Mesenchymal stem cell (in vitro differentiated cells and primary cell): ENCODE data around the gene SOX15.
"Not testable (repeated sequence)": the region's sequence is repeated elsewhere in the genome, so short reads cannot be mapped to it uniquely, and the experiment has no call there.

Experiments used
- DNase-seq: peaks from one replicate; pipeline ENCODE4 v3.0.0-alpha.2; 2013
- H2AFZ ChIP-seq: one replicate; pipeline ENCODE4 v1.6.1; 2013; ENCODE audit warnings: low read depth, mild to moderate bottlenecking, control low read depth, inconsistent platforms, low read length, moderate library complexity
- H2AK5ac ChIP-seq: 2 replicates; pipeline ENCODE4 v1.6.1; 2013; ENCODE audit warnings: low read length, moderate library complexity, mild to moderate bottlenecking, inconsistent platforms; ENCODE audit not compliant: severe bottlenecking
- H2BK120ac ChIP-seq: one replicate; pipeline ENCODE4 v1.6.1; 2013; ENCODE audit warnings: low read depth, mild to moderate bottlenecking, inconsistent platforms, low read length, moderate library complexity
- H2BK12ac ChIP-seq, 2 experiments: one replicate each; pipeline ENCODE4 v1.6.1; 2013; ENCODE audit warnings: inconsistent platforms in 2 of 2, low read length in 2 of 2, mild to moderate bottlenecking in 2 of 2, moderate library complexity in 2 of 2, control low read depth in 1 of 2
- H2BK15ac ChIP-seq: one replicate; pipeline ENCODE4 v1.6.1; 2013; ENCODE audit warnings: mild to moderate bottlenecking, low read depth, inconsistent platforms; ENCODE audit not compliant: poor library complexity, severe bottlenecking
- H2BK5ac ChIP-seq: 2 replicates; pipeline ENCODE4 v1.6.1; 2013; ENCODE audit warnings: low read depth, mild to moderate bottlenecking, low read length, control low read depth, inconsistent platforms; ENCODE audit not compliant: poor library complexity, severe bottlenecking
- H3K14ac ChIP-seq, 2 experiments: one replicate each; pipeline ENCODE4 v1.6.1; 2013; ENCODE audit warnings: inconsistent platforms in 2 of 2, low read length in 2 of 2, control low read depth in 1 of 2, mild to moderate bottlenecking in 1 of 2, moderate library complexity in 1 of 2
- H3K18ac ChIP-seq, 2 experiments: one replicate each; pipeline ENCODE4 v1.6.1; 2013; ENCODE audit warnings: inconsistent platforms in 2 of 2, low read length in 2 of 2, control low read depth in 1 of 2, low read depth in 1 of 2, mild to moderate bottlenecking in 1 of 2
- H3K23ac ChIP-seq, 2 experiments: one replicate each; pipeline ENCODE4 v1.6.1; 2013; ENCODE audit warnings: inconsistent platforms in 2 of 2, low read length in 2 of 2, mild to moderate bottlenecking in 2 of 2, moderate library complexity in 2 of 2, control low read depth in 1 of 2
- H3K27ac ChIP-seq: 2 replicates; pipeline ENCODE4 v1.5.1; 2013; ENCODE audit warnings: mild to moderate bottlenecking, moderate library complexity, low read length, control low read depth, inconsistent platforms; ENCODE audit not compliant: poor library complexity, severe bottlenecking
- H3K27me3 ChIP-seq, 2 experiments: 2 replicates each; pipeline versions ENCODE4 v1.6.1 to v1.7.0; 2013; ENCODE audit warnings: low read length in 2 of 2, mild to moderate bottlenecking in 2 of 2, moderate library complexity in 2 of 2, control low read depth in 1 of 2, inconsistent platforms in 1 of 2; ENCODE audit not compliant: control insufficient read depth in 1 of 2, insufficient read depth in 1 of 2
- H3K36me3 ChIP-seq, 2 experiments: 2 replicates each; pipeline versions ENCODE4 v1.6.1 to v1.7.0; 2013; ENCODE audit warnings: low read length in 2 of 2, control low read depth in 1 of 2, inconsistent platforms in 1 of 2, low read depth in 1 of 2, mild to moderate bottlenecking in 1 of 2; ENCODE audit not compliant: insufficient read depth in 2 of 2, control insufficient read depth in 1 of 2
- H3K4ac ChIP-seq, 2 experiments: one replicate each; pipeline ENCODE4 v1.6.1; 2013; ENCODE audit warnings: inconsistent platforms in 2 of 2, low read length in 2 of 2, mild to moderate bottlenecking in 2 of 2, moderate library complexity in 2 of 2, control low read depth in 1 of 2, low read depth in 1 of 2
- H3K4me1 ChIP-seq: 2 replicates; pipeline ENCODE4 v1.6.1; 2013; ENCODE audit warnings: low read depth, low read length, control low read depth; ENCODE audit not compliant: control insufficient read depth, insufficient read depth
- H3K4me2 ChIP-seq: 2 replicates; pipeline ENCODE4 v1.6.1; 2013; ENCODE audit warnings: low read length, mild to moderate bottlenecking, inconsistent platforms; ENCODE audit not compliant: poor library complexity, severe bottlenecking
- H3K4me3 ChIP-seq, 2 experiments: 2 replicates each; pipeline versions ENCODE4 v1.5.1 to v1.7.0; 2013; ENCODE audit warnings: low read length in 2 of 2, mild to moderate bottlenecking in 2 of 2, control low read depth in 1 of 2, low read depth in 1 of 2; ENCODE audit not compliant: insufficient read depth in 1 of 2
- H3K79me1 ChIP-seq: replicated peaks from 2 replicates; pipeline ENCODE4 v1.6.1; 2013; ENCODE audit warnings: mild to moderate bottlenecking, control low read depth, low read length, inconsistent platforms; ENCODE audit not compliant: poor library complexity, severe bottlenecking
- H3K9ac ChIP-seq: 2 replicates; pipeline ENCODE4 v1.7.0; 2013; ENCODE audit warnings: mild to moderate bottlenecking, low read length, moderate library complexity
- H3K9me3 ChIP-seq: 2 replicates; pipeline ENCODE4 v1.7.0; 2013; ENCODE audit warnings: mild to moderate bottlenecking, low read length; ENCODE audit not compliant: control insufficient read depth
- H4K8ac ChIP-seq: one replicate; pipeline ENCODE4 v1.6.1; 2013; ENCODE audit warnings: inconsistent platforms, mild to moderate bottlenecking, low read length, moderate library complexity
- H4K91ac ChIP-seq: one replicate; pipeline ENCODE4 v1.6.1; 2013; ENCODE audit warnings: mild to moderate bottlenecking, low read length, inconsistent platforms
- WGBS: methylation state at CpG from one replicate; pipeline ENCODE4 v1.1.7; 2013; ENCODE audit warnings: mixed read lengths; 5-methylcytosine and 5-hydroxymethylcytosine counted together

Gene SOX15

GRCh38 chr17:7611635-7612293 is 21.9 kb upstream of the SOX15 start:
- H3K79me1 ChIP-seq = peaks cover 2% of the 10 kb centered on the region
- no peak overlapping the region for H3K4ac ChIP-seq
- H3K27ac ChIP-seq = no peak overlapping the region
- H3K4me3 ChIP-seq = peak overlapping the region in 1 of 2 experiments; percentile 28
- no peak overlapping the region for H2AFZ ChIP-seq
- peaks cover 4% of the 10 kb centered on the region for H3K4me1 ChIP-seq
- 67% methylated on average over 1 of the region's 3 CpGs for WGBS
- H4K91ac ChIP-seq = no peak overlapping the region
- DNase-seq = no peak
- H3K14ac ChIP-seq = no peak overlapping the region
- H3K36me3 ChIP-seq = peaks cover 3 to 29% of the 10 kb centered on the region in 2 experiments
- H2AK5ac ChIP-seq = peak overlapping the region; percentile 35
- peak overlapping the region; percentile 37 for H3K9ac ChIP-seq
- H2BK5ac ChIP-seq = no peak overlapping the region
- no peak overlapping the region for H3K23ac ChIP-seq
- H3K18ac ChIP-seq = no peak overlapping the region
- H3K27me3 ChIP-seq = no peaks in the 10 kb centered on the region
- no peak overlapping the region for H2BK15ac ChIP-seq
- H4K8ac ChIP-seq = no peak overlapping the region
- no peak overlapping the region for H2BK12ac ChIP-seq
- no peak overlapping the region for H2BK120ac ChIP-seq
- no peaks in the 10 kb centered on the region for H3K9me3 ChIP-seq
- peak overlapping the region; percentile 58 for H3K4me2 ChIP-seq

GRCh38 chr17:7610641-7611040 is 20.7 kb upstream of the SOX15 start:
- Histone ChIP-seq H2BK12ac (no peak overlapping the region), H3K27me3 (no peaks in the 10 kb centered on the region), H3K27ac (no peak overlapping the region), H2BK15ac (no peak overlapping the region), H3K14ac (no peak overlapping the region), H2BK120ac (no peak overlapping the region), H4K91ac (no peak overlapping the region), H3K9ac (no peak overlapping the region), H3K9me3 (no peaks in the 10 kb centered on the region), H4K8ac (no peak overlapping the region), H3K4me1 (peaks cover 3% of the 10 kb centered on the region), H3K4me2 (no peak overlapping the region), H3K79me1 (peaks cover 6% of the 10 kb centered on the region), H2AK5ac (no peak overlapping the region), H3K4me3 (no peak overlapping the region), H3K18ac (no peak overlapping the region), H3K23ac (no peak overlapping the region), H3K36me3 (peaks cover 3 to 37% of the 10 kb centered on the region in 2 experiments), H2BK5ac (no peak overlapping the region), H2AFZ (no peak overlapping the region), H3K4ac (no peak overlapping the region)
- WGBS = 100% methylated on average over 2 of the region's 2 CpGs
- DNase-seq = no peak

GRCh38 chr17:7606280-7606679 is 16.4 kb upstream of the SOX15 start:
- no peak for DNase-seq
- 100% methylated on average over 4 of the region's 4 CpGs for WGBS
- H2BK5ac ChIP-seq = no peak overlapping the region
- no peak overlapping the region for H4K91ac ChIP-seq
- H3K4me3 ChIP-seq = no peak overlapping the region
- no peak overlapping the region for H3K18ac ChIP-seq
- no peak overlapping the region for H4K8ac ChIP-seq
- H2BK15ac ChIP-seq = no peak overlapping the region
- H3K23ac ChIP-seq = no peak overlapping the region
- no peak overlapping the region for H3K9ac ChIP-seq
- no peak overlapping the region for H3K4ac ChIP-seq
- no peak overlapping the region for H2AK5ac ChIP-seq
- H2BK12ac ChIP-seq = no peak overlapping the region
- H3K27me3 ChIP-seq = no peaks in the 10 kb centered on the region
- peaks cover 1% of the 10 kb centered on the region for H3K4me1 ChIP-seq
- H3K14ac ChIP-seq = no peak overlapping the region
- H2AFZ ChIP-seq = no peak overlapping the region
- H3K27ac ChIP-seq = no peak overlapping the region
- H2BK120ac ChIP-seq = no peak overlapping the region
- peaks cover 24% of the 10 kb centered on the region for H3K79me1 ChIP-seq
- no peak overlapping the region for H3K4me2 ChIP-seq
- H3K9me3 ChIP-seq = no peaks in the 10 kb centered on the region
- peaks cover 34 to 63% of the 10 kb centered on the region in 2 experiments for H3K36me3 ChIP-seq

- H2BK5ac ChIP-seq, H3K14ac ChIP-seq, H2AFZ ChIP-seq, H3K23ac ChIP-seq, H4K8ac ChIP-seq, H3K18ac ChIP-seq, H3K4me2 ChIP-seq, H3K27ac ChIP-seq, H3K4me3 ChIP-seq, H2BK120ac ChIP-seq, H3K9ac ChIP-seq, H4K91ac ChIP-seq, H2BK15ac ChIP-seq, H2BK12ac ChIP-seq, H3K4ac ChIP-seq, H3K9me3 ChIP-seq, DNase-seq, H3K4me1 ChIP-seq, H2AK5ac ChIP-seq, H3K27me3 ChIP-seq: not testable (repeated sequence)
- 100% methylated on average over 1 of the region's 5 CpGs for WGBS
- H3K36me3 ChIP-seq = peaks cover 77 to 85% of the 10 kb centered on the region in 2 experiments
- H3K79me1 ChIP-seq = peaks cover 36% of the 10 kb centered on the region
Observed at GRCh38 chr17:7597561-7597960, 7.7 kb upstream of the SOX15 start.
